GM10847 (cell line): ENCODE data around the gene ARFRP1.

ENCODE experiments used
- POLR2A ChIP-seq: IDR thresholded peaks from 2 replicates; pipeline ENCODE4 v1.6.1; 2011; ENCODE audit not compliant: insufficient read length; ENCODE audit errors: extremely low read depth

ARFRP1 gene

GRCh38 chr20:63685269-63686026, 22.3 kb downstream of the ARFRP1 start:
- TF ChIP-seq POLR2A: no peak

GRCh38 chr20:63682384-63683139, 25.2 kb downstream of the ARFRP1 start:
- no peak for TF ChIP-seq POLR2A

- TF ChIP-seq POLR2A: no peak
These were observed 26.1 kb downstream of the ARFRP1 start for GRCh38 chr20:63681609-63682142.

GRCh38 chr20:63680857-63681608, 26.7 kb downstream of the ARFRP1 start:
- no peak for TF ChIP-seq POLR2A

GRCh38 chr20:63680427-63680826, 27.3 kb downstream of the ARFRP1 start:
- no peak for TF ChIP-seq POLR2A

GRCh38 chr20:63679799-63680305, 27.9 kb downstream of the ARFRP1 start:
- TF ChIP-seq POLR2A: no peak

GRCh38 chr20:63678667-63679465, 28.9 kb downstream of the ARFRP1 start:
- no peak for TF ChIP-seq POLR2A

GRCh38 chr20:63678071-63678470, 29.7 kb downstream of the ARFRP1 start:
- TF ChIP-seq POLR2A: no peak

- TF ChIP-seq POLR2A: no peak
These were observed 32.0 kb downstream of the ARFRP1 start for GRCh38 chr20:63675681-63676368.

- TF ChIP-seq POLR2A: no peak
These were observed 33.8 kb downstream of the ARFRP1 start for GRCh38 chr20:63673951-63674350.

- TF ChIP-seq POLR2A: no peak
These were observed 35.1 kb downstream of the ARFRP1 start for GRCh38 chr20:63672666-63673065.

- TF ChIP-seq POLR2A: no peak
These were observed 39.4 kb downstream of the ARFRP1 start for GRCh38 chr20:63668351-63668750.

- TF ChIP-seq POLR2A: no peak
These were observed 39.9 kb downstream of the ARFRP1 start for GRCh38 chr20:63667858-63668257.

GRCh38 chr20:63665708-63666107, 42.1 kb downstream of the ARFRP1 start:
- no peak for TF ChIP-seq POLR2A
